ENCODE measurements around the gene ADGRF1. TPM values are rescaled to one million over a fixed set of nuclear protein-coding genes. Genes with fewer than 3 reads are reported as not detected.

The ADGRF1 gene
- total RNA-seq, 4 donors from 2014 or later = 0.13 to 1.0 (median 0.17) TPM; not detected in 1

DNA sequence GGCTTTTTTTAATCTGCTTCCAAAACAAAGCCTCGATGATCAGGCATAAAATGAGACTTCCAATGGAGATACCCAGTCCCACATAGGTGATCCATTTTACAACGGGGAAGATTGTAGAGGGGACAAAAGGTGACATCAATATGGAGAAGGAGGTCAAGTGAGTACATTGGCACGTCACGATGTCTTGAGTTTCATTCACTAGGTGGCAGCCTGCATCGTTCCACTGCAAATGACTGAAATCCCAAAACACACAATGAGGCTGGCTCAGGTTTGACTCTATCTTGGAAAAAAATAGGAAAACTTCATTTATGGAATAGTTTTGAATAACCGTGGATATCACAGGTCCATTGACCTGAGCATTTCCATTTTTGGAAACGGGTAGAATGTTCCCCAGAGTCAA, 32.5 kb downstream of the ADGRF1 start:
- intact Hi-C loops (cut with DNase I; ENCODE audit: low total_unique reads) = no loop called here
- 81 to 89% methylated on average over 7 of the region's 7 CpGs for WGBS, 2 donors
- TF ChIP-seq, protein P1, sequence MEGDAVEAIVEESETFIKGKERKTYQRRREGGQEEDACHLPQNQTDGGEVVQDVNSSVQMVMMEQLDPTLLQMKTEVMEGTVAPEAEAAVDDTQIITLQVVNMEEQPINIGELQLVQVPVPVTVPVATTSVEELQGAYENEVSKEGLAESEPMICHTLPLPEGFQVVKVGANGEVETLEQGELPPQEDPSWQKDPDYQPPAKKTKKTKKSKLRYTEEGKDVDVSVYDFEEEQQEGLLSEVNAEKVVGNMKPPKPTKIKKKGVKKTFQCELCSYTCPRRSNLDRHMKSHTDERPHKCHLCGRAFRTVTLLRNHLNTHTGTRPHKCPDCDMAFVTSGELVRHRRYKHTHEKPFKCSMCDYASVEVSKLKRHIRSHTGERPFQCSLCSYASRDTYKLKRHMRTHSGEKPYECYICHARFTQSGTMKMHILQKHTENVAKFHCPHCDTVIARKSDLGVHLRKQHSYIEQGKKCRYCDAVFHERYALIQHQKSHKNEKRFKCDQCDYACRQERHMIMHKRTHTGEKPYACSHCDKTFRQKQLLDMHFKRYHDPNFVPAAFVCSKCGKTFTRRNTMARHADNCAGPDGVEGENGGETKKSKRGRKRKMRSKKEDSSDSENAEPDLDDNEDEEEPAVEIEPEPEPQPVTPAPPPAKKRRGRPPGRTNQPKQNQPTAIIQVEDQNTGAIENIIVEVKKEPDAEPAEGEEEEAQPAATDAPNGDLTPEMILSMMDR (IDR thresholded peaks at IDR 0.05) = no peak
- TF ChIP-seq POLR2A (IDR thresholded peaks at IDR 0.05) = no peak
- no peak overlapping the region for H3K4me3 ChIP-seq (ENCODE audit: low read depth, poor library complexity, severe bottlenecking)
- DNase-seq (ENCODE audit: low spot score in 2 of 2) = no peak

- intact Hi-C loops (cut with DNase I; ENCODE audit: low total_unique reads) = no loop called here
- no peak for DNase-seq (ENCODE audit: low spot score in 2 of 2)
- H3K4me3 ChIP-seq (ENCODE audit: low read depth, poor library complexity, severe bottlenecking) = no peak overlapping the region
- TF ChIP-seq, protein P1 (IDR thresholded peaks at IDR 0.05) = no peak
- TF ChIP-seq POLR2A (IDR thresholded peaks at IDR 0.05) = no peak
- WGBS, 2 donors = 91% methylated on average over 3 of the region's 3 CpGs
Observed at GRCh38 chr6:47008397-47008763, 33.8 kb downstream of the ADGRF1 start.

- no peak for DNase-seq (ENCODE audit: low spot score in 2 of 2)
- intact Hi-C loops (cut with DNase I; ENCODE audit: low total_unique reads) = no loop called here
- WGBS, 2 donors = 70 to 74% methylated on average over 3 of the region's 3 CpGs
- H3K4me3 ChIP-seq (ENCODE audit: low read depth, poor library complexity, severe bottlenecking) = no peak overlapping the region
- no peak for TF ChIP-seq POLR2A (IDR thresholded peaks at IDR 0.05)
- TF ChIP-seq, protein P1 (IDR thresholded peaks at IDR 0.05) = no peak
Observed at GRCh38 chr6:47007657-47008396, 34.3 kb downstream of the ADGRF1 start.

DNA sequence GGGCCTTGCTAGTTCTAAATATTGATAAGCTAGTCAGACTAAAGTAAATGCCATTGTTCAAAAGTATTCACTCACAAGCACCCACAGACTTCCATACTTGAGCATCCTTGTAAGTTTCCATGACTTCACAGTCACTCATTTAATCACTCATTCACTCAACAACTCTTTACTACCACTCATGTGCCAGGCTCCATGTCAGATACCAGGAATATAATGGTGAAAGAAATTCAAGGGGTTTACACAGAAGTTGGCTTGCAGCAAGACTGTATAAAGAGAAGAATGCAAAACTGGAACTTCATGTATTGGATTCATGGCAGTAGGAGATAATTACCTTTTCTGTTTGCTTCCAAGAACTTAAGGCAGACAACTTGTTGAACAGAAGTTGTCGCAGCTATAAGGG, 36.6 kb downstream of the ADGRF1 start:
- WGBS, 2 donors = 84 to 95% methylated on average over 1 of the region's 1 CpG
- no peak for DNase-seq (ENCODE audit: low spot score in 2 of 2)
- H3K4me3 ChIP-seq (ENCODE audit: low read depth, poor library complexity, severe bottlenecking) = no peak overlapping the region
- intact Hi-C loops (cut with DNase I; ENCODE audit: low total_unique reads) = no loop called here
- TF ChIP-seq POLR2A (IDR thresholded peaks at IDR 0.05) = no peak
- TF ChIP-seq, protein P1 (IDR thresholded peaks at IDR 0.05) = no peak

- no peak for TF ChIP-seq POLR2A (IDR thresholded peaks at IDR 0.05)
- TF ChIP-seq, protein P1 (IDR thresholded peaks at IDR 0.05) = no peak
- no peak for DNase-seq (ENCODE audit: low spot score in 2 of 2)
- 61 to 64% methylated on average over 3 of the region's 3 CpGs for WGBS, 2 donors
- intact Hi-C loops (cut with DNase I; ENCODE audit: low total_unique reads) = no loop called here
- H3K4me3 ChIP-seq (ENCODE audit: low read depth, poor library complexity, severe bottlenecking) = no peak overlapping the region
Observed at GRCh38 chr6:47004463-47004862, 37.7 kb downstream of the ADGRF1 start.

DNA sequence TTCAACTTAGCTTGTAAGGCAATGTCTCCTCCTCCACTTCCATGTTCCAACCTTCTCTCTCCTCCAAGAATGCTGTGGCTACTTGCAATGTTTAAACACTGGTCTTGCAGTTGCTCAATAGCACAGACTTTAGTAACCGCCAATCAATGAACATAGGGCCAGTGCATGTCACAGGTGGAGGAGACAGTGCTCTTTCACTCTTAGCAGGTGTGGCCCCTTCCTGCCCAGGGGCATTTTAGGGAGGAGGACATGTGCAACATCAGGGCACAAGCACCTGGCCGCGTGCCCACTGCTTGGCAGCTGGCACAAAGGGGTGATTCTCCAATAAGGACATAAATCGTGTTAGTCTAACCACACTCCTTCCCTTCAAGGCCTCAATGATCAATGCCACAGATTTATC, 41.3 kb downstream of the ADGRF1 start:
- 69 to 74% methylated on average over 4 of the region's 4 CpGs for WGBS, 2 donors
- intact Hi-C loops (cut with DNase I; ENCODE audit: low total_unique reads) = no loop called here
- DNase-seq (ENCODE audit: low spot score in 2 of 2) = no peak
- no peak overlapping the region for H3K4me3 ChIP-seq (ENCODE audit: low read depth, poor library complexity, severe bottlenecking)
- TF ChIP-seq POLR2A (IDR thresholded peaks at IDR 0.05) = no peak

Measured in lower leg skin (tissue), 4 donors.